GM21360 (cell line): ENCODE measurements around the gene EHBP1L1.

Experiments
- ATAC-seq: cut with Tn5 transposase; IDR thresholded peaks from one replicate; pipeline ENCODE4 v1.9.1; 2021; ENCODE audit warnings: mild to moderate bottlenecking, moderate library complexity; ENCODE audit not compliant: unreplicated experiment

EHBP1L1 gene

DNA sequence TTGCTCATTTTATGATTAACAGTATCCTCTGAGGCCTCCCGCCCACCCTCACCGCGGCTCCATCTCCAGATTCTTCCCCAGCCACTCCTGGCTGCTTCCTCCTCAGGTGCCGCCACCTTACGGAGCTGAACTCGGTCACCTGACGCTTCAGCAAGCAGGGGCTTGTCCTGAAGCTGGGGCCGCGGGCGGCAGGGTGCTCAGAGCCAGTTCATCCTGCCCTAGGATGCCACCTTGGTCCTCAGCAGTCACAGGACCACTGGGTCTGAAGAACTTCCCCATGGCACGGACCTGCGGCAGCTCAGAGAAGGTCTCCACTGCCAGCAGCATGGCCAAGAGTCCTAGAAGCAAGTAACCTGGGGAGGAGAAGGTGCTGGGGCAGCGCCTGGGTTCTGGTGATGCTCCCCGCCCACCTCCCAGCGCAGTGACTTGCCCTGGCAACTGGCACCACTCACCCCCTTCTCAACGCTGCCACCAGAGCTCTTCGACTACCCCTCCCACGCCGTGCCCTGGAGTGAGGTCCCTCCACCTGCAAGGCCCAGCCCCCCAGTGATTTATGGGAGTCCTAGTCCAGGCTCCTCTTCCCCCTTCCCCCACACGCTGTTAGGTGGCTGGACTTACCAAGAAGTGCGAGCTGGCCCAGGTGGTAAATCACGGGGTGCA, 17.1 kb downstream of the EHBP1L1 start:
- ATAC-seq = no peak

DNA sequence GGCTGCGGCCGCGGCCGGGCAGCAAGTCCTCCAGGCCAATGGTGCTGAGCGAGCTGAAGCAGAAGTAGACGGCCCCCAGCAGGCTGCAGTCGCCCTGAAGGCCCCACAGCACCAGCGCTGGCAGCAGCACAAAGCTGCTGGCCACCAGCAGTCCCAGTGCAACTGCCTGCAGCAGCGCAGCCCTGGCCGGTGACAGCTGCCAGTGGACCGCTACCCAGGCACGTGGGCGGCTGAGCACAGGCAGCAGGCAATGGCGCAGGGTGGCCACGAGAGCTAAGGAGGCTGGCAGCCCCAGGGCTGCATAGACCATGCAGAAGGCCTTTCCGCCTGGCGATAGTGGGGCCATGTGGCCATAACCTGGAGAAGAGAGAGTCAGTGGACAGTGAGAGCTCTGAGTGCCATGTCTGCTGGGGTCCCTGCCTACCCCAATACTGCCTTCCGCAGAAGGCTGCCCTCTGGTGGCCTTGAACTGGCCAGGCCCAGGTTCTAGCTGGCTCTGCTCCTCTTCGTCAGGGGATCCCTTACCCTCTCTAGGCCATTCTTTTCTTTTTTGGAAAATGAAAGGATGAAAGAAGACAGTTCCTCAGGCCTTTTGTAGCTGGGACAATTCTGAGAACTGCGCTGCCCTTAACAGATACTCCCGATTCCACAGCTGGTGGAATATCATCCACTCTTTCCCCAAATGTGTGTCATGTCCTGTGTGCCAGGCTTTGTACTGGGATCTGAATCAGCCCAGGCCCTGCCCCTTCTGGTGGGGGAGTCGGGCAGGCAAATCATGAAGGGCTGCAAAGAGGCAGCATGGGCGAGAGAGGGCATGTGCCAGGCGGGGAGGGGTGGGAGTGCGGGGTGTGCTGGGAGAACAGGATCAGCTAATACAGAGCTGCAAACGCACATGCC, 17.9 kb downstream of the EHBP1L1 start:
- no peak for ATAC-seq

DNA sequence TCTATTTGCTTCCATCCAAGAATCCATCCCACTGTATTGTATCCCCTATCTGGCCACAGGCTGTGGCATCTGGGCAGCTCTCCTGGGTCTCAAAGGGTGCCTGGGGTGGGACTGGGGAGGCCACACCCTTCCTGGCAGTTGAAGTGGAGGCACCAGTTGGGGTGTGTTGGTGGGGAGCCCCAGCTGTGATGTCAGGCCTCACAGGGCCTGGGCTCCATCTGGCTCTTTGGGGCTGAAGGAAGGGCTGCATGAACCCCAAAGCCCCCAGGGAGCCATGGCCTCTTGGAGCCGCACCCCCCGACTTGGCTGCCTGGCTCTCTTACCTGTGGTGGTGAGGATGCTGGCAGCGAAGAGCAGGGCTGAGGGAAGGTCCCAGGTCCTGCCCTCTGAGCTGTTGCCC, 19.3 kb downstream of the EHBP1L1 start:
- ATAC-seq = no peak

DNA sequence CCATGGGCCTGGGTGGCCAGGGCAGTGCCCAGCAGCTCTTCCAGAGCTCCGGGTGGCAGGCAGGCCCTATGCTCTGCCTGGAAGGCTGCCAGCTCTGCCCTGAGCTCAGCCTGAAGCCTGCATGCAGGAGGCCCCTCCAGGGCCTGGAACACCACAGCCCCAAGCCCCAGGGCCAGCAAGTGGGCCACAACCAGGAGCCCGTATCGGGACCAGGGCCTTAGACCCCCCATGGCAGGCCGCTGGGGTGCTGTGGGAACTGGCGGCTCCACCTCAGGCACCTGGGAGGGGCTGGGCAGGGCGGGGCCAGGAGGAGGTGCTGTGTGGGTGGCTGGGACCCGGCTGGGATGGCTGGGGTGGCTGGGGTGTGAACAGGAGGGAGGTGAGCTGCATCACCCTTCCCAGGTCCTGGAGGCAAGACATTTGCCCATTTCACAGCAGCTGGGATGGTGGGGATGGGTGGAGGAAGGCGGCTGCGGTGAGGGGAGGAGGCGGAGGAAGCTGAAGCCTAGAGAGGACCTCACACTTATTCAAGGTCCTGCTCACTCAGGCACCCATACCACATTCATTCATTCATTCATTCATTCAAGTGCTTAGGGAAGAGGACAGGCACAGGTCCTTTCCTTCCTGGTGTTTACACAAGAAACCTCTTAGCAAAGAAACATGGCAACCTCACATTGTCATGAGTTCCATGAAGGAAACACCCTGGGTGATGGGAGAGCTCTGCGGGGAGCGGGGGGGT, 19.9 kb downstream of the EHBP1L1 start, which contains the start of gene KCNK7:
KCNK7 (minus strand) TSS at position 258 of the 739 bp plus-strand sequence; CDS start at position 230, 28 bp downstream.
- ATAC-seq = no peak

DNA sequence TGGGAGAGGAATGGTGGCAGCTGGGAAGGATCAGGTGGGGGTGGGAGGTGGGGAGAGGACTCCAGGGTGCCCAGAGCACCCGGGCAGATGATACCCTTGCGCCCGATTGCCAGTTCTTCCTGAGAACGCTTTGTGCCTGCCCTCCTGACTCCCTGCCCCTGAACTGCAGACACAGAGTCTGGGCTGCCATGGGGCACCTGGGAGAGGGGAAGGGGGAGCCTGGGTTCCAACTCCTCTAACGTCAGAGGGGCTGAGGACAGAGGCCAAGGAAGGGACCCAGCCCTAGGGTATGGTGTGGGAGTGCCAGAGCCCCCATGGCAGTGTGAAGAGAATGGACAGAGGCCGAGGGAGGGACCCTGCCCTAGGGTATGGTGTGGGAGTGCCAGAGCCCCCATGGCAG, 20.7 kb downstream of the EHBP1L1 start:
- no peak for ATAC-seq

DNA sequence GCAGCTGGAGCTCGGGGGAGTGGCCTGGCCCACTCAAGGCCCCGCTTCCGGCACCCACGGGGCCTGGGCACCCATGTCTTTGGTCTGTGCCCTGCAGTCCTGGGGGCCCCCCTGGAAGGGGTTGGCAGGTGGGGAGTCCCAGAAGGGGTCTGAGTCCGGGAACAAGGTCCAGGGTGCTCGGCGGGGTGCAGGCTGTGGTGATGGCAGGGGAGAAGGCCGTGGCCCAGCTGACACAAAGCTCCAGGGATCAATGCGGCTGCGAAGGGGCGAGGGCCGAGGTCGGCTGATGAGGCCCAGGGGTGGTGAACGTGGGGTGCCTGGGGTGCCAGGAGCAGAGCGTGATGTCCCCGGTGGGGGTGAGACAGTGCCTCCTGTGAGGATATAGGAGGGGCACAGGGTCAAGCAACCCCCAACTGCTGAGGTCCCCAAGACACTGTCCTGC, 22.4 kb downstream of the EHBP1L1 start:
- no peak for ATAC-seq

DNA sequence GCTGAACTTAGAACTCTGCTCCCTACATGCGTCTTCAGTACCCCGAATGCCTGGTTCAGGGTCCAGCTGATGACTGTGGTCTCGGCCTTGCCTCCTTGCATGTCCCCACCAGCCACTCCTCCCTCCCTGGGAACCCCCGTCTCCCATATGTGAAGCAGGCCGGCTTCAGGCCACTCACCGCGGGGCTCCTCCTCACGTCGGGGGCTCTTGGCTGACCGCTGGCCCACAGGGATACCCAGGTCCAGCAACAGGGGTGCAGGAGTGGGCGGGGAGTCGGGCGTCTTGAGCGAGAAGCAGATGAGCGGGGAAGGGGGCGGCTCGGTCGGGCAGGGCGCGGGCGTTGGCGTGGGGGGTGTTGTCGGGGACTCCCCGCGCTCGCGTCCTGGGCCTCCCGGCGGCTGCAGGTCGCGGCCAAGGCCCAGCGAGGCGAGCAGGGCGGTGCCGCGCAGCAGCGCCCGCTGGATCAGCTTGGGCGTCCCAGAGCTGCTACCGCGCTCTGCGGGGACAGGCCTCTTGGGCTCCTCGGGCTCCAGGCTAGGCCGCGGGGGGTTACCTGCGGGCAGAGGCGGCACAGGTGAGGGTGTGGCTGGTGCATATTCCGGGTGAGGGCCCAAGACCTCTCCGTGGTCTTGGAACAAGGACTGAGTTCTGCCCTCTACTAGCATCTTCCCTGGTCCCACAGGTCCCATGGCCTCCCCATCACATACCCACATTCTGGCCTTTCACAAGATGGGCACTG, 23.5 kb downstream of the EHBP1L1 start:
- no peak for ATAC-seq

DNA sequence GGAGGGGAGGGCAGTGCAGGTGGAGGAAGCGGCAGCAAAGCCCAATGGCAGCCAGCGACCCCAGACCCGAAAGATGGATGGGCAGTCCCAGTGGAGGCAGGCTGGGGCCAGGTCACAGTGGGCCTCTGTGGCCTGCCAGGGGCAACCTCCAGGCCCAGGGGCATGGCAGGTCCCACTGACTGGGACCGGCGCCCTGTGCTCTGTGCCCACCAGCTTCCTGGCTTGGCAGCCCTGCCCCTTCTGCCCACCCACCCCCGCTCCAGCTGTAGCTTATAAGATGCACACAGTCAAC, 24.0 kb downstream of the EHBP1L1 start:
- no peak for ATAC-seq

DNA sequence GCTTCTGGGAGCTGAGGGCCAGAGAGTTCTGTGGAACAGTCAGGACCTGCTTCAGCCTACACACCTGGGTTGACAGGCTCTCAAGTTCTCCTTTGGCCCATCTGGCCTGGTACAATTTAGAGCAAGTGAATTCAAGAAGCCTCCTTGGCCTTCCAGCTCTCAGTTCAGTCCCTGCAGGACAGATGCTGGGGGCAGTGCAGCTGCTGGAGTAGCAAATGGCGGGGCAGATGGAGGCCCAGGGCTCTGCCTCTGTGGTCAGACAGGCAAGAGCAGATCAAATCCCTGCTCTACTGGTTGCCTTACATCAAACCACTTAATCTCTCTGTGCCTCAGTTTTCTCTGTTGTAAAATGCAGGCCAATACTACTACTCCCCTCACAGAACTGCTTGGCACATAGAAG, 28.4 kb downstream of the EHBP1L1 start:
- ATAC-seq = no peak

DNA sequence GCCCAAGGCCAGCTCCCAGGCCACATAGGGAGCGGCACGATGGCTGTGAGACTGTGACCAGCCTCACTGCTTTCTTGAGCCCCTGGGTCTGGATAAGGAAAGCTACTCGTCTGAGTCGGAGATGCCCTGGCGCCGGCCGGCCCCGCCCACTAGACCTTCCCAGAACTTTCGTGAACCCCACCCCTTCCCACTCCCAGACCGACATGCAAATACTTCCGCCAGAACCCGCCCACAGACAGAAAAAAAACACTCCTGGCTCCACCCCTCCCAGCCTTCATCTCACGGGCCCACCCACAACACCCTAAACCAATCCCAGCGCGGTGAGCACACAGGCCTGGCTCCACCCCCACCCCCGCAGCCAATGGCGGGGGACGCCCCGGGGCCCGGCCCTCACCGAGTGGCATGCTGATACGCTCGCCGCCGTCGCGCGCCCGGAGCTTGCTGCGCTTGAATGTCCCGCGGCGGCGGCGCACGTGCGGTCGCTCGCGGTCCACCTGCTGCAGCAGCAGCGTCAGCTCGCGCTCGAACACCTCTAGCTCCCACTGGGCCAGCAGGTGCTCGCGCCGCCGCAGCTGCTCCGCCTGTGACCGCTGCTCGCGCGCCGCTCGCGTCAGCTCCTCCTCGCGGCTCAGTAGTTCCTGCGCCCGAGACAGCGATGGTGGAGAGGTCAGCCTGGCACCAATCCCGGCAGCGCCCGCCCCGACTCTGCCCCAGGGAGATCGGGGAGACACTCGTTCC, 31.2 kb downstream of the EHBP1L1 start:
- no peak for ATAC-seq

DNA sequence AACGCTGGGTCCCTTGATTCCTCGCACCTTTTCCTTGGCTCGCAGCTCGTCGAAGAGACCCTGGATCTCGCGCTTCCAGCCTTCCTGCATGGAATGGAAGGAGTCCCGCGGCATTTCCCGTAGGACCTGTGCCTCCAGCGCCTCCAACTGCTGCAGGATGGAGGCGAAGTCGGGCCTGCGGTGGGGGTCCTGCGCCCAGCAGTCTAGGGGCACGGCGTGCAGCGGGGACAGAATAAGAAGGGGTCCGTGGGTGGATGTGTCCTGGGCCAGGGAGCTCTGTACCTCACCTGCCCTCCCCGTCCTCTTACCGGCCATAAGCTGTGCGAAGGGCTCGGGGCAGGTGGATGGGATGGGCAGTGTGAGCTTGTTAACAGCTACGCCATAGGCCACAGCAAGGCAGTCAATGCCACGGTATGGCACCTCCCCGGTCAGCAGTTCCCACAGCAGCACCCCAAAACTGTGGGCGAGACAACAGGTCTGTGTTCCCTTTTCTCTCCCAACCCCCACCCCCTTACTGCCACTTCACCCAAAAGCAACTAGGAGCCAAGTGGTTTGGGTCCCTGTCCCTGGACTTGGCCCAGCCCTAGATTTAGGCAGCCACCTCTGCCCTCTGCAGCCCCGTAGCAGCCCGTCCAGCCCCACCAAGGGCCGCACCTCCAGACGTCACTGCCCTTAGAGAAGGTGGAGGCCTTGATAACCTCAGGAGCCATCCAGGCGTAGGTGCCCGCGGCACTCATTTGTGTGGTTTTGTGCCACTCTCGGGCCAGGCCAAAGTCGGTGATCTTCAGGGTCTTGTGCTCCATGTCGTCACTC, 32.0 kb downstream of the EHBP1L1 start:
- no peak for ATAC-seq

DNA sequence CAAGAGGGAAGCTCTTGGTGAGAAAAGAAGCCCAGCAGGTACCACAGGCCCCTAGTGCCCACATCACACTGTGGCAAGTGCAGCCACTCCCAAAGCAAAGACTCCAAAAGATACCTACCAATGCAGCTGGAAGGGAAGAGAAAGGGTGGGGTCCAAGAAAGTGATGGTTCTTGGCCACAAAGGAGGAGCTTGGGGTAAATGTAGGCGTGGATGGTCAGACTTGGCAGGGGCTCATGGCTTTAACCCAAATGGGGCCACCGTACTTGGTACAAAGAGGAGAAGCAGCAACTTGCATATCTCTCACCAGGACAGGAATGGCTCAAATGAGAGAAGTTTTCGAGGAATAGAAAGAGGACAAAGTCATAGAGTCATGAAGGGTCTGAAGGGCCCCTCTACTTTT, 33.4 kb downstream of the EHBP1L1 start:
- no peak for ATAC-seq

DNA sequence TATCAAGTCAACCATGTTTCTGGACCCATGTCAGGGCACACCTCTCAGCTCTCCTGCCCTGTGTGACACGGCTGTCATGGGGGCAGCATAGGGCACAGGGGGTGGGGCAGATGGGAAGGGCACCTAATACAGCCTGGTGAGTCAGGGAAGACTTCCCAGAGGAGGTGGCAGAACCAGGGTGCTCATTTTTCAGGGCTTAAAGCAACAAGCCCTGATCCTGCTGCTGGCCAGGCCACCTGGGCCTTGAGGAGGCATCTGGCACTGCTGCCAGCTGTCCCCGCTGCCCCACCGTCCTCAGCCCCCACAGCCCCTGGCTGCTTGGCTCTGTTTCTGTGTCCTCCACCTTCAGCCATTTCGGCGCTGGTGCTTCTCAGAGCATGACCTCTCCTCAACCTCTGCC, 33.8 kb downstream of the EHBP1L1 start:
- no peak for ATAC-seq

DNA sequence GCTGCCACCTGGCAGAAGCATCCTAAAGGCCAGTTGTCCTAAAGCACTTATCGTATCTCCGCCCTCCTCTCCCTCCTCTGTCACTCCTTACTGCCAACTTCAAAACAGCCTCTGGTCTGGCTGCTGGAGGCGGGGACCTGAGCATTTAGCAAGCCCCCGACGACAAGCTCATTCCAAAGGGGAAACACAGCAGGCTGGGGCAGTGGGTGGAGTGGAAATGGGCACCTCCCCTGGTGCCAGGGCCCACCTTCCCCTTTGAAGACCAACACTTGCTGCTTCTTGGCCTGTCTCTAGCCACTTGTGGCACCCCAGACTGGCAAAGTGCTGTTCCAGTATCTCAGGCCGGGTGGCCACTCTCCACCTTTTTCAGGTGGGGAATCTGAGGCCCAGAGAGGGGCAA, 34.6 kb downstream of the EHBP1L1 start:
- ATAC-seq = no peak

DNA sequence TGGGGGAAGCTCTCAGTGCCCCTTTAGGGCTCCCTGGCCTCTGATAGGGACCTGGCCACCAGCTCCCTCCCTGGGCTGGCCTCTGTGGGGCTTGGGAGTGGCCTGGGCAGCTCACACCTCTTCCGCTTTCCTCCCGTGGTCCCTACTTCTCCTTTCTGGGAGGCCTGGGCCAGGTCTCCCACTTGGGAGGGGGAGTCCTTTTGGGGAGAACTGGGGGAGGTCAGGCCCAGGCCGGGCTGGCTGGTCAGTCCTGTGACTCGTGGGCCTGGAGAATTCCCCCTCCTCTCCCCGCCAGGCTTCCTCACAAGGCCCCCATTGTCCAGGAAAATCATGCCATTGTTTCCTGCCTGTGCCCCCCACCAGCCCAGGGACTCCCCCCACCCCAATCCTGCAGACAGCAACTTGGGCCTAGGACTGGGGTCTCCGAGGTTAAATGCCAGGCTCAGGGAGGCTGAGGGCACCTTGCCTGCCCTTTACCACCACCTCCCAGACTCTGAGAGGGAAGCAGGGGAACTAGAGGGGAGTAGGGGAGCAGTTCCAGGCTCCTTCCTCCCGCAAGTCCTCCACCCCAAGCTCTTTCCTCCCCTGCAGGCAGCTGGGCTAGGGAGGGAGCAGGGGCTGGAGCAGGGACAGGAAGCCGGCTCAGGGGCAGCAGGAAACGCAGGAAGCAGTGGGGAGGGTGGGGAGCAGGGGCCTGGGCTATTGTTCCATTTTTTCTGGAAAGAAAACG, 35.3 kb downstream of the EHBP1L1 start:
- no peak for ATAC-seq

DNA sequence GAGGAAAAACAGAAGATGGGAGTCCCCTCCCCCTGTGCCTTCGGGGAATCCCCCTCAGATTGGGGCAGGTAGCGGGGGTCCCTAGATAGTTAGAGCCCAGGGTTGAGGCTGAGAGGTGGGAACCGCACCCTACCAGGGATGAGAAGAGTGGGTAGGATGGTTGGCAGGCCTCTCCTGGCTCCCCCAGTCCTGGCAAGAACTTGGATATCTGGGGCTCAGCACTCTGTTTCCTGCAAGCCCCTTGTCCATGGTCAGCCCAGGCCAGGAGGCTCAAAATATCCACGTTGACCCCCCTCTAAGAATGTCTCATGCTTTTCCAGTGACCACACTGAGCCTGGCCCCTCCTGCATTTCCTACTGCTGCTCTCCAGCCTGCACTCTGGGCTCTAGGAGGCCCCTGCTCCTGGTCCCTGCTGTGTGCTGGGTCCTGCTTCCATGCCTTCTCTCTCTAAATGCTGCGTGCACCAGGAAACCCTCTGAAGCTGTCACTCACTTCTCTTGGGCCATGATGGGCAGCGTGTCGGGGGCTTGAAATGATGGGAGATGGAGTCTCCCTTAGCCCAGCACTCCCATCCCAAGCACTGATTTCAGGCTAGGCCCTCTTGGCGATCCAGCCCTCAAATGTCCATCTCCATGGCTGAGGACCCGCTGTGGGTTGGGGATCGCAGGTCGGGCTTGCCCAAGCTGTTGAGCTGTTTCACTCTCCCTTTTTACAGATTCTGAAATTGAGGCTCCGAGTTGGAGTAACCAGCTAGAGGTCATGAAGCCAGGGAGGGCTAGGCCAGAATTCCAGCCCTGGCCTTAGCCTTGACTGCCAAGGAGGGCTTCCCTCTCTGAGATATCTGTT, 36.1 kb downstream of the EHBP1L1 start:
- no peak for ATAC-seq

DNA sequence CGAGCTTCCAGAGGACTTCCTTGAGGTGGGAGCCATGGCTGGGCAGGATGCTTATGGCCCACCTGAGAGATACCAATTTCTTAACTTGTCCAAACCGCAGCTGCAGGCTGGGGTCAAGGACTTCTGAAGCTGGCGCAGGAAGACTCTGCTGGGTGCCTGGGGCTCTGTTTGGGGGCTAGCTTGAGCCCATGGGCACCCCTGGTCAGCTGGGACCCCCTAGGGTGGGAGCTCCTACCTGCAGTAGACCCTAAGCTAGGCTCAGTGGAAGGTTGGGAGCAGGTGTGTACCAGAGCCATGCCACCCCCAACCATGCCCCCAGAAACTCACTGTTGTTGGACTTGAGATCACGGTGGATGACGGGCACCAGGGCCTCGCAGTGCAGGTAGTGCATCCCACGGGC, 36.8 kb downstream of the EHBP1L1 start:
- ATAC-seq = no peak
